SK-N-SH (cell line): ENCODE data around the gene TMEM117.

Experiments
- CTCF ChIP-seq: fragments of 200-600 bp; sonication (generic); IDR thresholded peaks from 2 replicates; pipeline ENCODE4 v1.6.1; 2017; ENCODE audit warnings: antibody characterized with exemption, mild to moderate bottlenecking, moderate library complexity
- FOXM1 ChIP-seq: IDR thresholded peaks from 2 replicates; pipeline ENCODE4 v1.4.0; 2012; ENCODE audit warnings: low read depth, mild to moderate bottlenecking
- SMC3 ChIP-seq: IDR thresholded peaks from 2 replicates; pipeline ENCODE4 v1.6.1; 2012; ENCODE audit warnings: low read depth, low read length, improper control_type of control experiment
- TCF12 ChIP-seq: IDR thresholded peaks from 2 replicates; pipeline ENCODE4 v1.4.0; 2012
- USF2 ChIP-seq: fragments of 150-350 bp; IDR thresholded peaks from 2 replicates; pipeline ENCODE4 v1.6.1; 2017; ENCODE audit warnings: antibody characterized with exemption, low read length, low read depth, borderline replicate concordance

GRCh38 chr12:44052554-44052953, 216.7 kb downstream of the TMEM117 start:
- TF ChIP-seq FOXM1 = no peak
- no peak for TF ChIP-seq TCF12
- TF ChIP-seq SMC3 = no peak
- no peak for TF ChIP-seq CTCF
- TF ChIP-seq USF2 = no peak
